ENCODE results near the gene BEND6.
"Not testable (repeated sequence)": the region's sequence is repeated elsewhere in the genome, so short reads cannot be mapped to it uniquely, and the experiment has no call there.

DNA sequence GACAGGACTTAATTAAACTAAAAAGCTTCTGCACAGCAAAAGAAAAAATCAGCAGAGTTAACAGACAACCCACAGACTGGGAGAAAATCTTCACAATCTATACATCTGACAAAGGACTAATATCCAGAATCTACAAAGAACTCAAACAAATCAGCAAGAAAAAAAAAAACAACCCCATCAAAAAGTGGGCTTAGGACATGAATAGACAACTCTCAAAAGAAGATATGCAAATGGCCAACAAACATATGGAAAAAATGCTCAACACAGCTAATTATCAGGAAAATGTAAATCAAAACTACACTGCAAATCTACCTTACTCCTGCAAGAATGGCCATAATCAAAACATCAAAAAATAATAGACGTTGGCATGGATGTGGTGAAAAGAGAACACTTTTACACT is 89.2 kb downstream of the BEND6 start:
- TF ChIP-seq, protein P1, sequence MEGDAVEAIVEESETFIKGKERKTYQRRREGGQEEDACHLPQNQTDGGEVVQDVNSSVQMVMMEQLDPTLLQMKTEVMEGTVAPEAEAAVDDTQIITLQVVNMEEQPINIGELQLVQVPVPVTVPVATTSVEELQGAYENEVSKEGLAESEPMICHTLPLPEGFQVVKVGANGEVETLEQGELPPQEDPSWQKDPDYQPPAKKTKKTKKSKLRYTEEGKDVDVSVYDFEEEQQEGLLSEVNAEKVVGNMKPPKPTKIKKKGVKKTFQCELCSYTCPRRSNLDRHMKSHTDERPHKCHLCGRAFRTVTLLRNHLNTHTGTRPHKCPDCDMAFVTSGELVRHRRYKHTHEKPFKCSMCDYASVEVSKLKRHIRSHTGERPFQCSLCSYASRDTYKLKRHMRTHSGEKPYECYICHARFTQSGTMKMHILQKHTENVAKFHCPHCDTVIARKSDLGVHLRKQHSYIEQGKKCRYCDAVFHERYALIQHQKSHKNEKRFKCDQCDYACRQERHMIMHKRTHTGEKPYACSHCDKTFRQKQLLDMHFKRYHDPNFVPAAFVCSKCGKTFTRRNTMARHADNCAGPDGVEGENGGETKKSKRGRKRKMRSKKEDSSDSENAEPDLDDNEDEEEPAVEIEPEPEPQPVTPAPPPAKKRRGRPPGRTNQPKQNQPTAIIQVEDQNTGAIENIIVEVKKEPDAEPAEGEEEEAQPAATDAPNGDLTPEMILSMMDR (IDR thresholded peaks at IDR 0.05 in 8 of 11, conservative IDR thresholded peaks at IDR 0.05 in 3 of 11), result not testable (repeated sequence)
- not testable (repeated sequence) for TF ChIP-seq POLR2AphosphoS5, POLR2A (IDR thresholded peaks at IDR 0.05)
